Stimulated activated CD4-positive, alpha-beta T cell treated with anti-CD3 and anti-CD28 coated beads, TNF-alpha, amount 100 ng/mL, for 4 hours (primary cell): ENCODE measurements around the gene APRT.
"Not testable (repeated sequence)": the region's sequence is repeated elsewhere in the genome, so short reads cannot be mapped to it uniquely, and the experiment has no call there.

Experiments used
- DNase-seq, 3 experiments: peaks; one replicate each; pipeline ENCODE4 v3.0.0-alpha.2; 2020; ENCODE audit warnings: low read depth in 3 of 3

Gene APRT

DNA sequence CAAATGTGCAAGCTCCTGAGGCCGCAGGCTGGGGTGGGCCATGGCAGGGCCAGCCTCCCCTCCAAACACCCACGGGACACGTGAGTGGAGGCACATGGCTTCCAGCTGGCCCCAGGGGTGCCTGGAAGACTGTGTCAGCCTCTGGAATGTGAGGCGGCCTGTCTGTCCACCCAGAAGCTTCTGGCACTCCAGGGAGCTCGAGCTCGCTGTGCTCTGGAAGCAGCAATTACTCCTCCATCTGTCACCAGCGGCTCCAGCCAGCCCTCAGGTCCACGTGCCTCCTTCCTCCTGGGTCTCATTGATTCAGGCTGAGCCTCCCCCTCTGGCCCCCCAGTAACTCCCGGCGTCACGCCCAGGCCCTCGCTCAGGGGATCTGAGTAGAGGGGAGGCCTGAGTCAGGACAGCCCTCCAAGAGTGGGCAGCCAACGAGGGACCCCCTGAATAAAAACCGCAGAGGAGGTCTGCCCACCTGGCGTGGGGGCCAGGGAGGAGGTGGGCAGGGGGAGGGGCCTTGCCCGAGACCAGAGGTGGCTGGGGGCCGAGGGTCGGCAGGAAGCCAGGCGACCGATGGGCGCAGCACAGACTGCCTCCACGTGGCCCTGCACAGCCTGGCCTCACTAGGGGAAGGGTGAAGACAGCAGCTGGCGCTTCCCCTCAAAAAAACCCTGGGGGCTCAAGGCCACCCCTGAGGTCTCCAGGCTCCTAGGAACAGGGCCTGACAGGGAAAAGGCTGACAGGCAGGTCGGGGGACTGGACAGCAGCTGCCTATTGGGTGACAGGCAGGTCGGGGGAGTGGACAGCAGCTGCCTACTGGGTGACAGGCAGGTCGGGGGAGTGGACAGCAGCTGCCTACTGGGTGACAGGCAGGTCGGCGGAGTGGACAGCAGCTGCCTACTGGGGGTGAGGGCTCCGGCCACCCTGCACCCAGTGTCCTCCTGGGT, 38.6 kb downstream of the APRT start:
- no peak for DNase-seq

- DNase-seq = not testable (repeated sequence)
These were observed 39.9 kb downstream of the APRT start for GRCh38 chr16:88771781-88772180.

DNA sequence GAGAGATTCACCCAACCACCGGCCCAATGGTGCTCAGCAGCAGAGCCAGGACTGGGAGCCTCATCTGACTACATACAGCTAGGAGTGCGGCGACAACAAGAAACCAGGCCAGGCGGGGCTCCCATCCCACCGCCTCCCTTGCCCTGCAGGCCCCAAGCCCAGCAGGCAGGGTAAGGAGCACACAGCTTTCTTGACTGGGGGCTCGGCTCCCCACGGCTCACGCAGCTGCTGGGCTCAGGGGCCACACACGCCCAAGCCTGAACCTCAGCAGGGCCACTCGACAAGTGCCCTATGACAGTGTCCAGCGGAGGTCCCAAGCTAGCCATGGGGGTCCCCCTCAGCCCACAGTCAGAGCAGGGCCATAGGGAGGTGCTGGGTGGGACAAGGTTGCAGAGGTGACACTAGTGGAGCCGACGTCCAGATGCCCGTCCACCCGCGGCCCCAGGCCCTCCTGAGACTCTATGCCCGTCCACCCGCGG, 40.4 kb downstream of the APRT start:
- no peak for DNase-seq

DNA sequence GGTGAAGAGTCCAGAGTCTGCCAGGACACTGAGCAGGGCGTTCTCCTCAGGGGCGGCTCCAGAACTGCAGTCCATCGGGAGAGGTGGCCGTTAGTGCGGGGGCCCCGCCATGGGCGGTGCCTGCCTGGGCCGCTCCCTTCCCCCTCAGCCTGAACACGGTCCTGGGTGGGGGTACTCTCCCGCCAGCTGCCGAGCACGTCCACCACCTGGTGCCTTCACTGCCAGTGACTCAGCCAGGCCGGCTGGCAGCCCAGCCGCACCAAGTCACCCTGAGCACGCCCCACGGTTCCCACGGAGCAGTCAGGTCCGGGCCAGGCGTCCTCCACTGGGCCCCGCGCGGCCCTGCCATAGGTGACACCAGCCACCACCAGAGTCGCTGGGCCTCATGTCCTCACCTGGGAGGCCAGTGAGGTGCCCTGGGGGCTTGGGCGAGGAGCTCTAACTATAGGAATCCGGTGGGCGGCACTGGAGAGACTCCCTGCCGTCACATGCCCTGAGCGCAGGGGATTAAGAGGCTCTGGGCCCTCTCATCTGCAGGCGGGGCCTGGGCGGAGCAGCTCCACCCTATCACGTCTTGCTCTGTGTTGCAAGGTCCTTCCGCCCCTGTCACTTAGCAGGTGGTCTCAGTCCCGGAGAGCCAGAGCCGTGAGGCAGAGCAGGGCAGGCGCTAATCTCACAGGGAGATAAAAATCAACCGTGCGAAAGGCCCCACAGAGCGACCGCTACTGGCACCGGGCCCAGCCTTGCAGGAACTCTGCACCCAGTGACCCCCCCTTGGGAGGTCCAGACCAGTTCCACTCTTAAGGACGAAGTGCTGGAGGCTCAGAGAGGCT, 41.1 kb downstream of the APRT start:
- DNase-seq = no peak

DNA sequence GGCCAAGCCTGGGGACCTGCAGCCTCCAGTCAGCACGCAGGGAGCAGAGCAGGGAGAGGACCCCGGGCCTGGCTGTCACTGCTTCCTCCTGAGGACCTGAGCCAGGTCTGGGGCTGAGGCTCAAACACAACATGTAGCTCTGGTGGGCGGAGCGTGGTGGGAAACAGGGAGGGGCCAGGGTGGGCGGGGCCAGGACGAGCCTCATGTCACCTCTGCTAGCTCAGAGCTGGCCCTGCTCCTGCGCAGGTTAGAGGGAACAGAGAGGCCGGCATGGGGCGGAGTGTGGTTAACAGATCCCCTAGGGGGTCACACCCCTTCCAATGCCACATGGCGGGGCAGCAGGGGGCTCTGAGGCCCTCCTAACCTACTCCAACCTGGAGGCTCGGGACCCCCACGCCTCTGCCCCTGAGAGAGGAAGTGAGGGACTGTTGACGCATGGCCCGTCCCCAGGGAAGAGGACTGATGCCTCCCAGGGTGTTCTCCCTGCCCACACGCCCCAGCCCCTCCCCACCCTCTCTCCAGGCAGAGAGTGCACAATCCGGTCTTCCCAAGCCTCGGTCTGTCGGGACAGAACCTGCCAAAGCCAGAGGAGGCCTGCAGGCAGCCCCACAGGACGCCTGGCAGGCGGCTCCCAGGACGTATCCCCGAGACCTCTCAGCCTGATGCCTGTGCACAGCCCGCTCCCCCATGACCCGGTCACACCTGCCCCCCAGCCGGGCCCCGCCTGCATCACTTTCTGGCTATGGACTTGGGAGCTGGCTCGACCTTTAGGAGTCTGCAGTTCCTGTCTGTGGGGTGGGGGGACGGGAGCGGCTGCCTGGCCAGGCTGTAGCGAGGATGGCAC, 41.9 kb downstream of the APRT start:
- no peak for DNase-seq

- no peak for DNase-seq
These were observed 43.5 kb downstream of the APRT start for GRCh38 chr16:88768071-88768783.

- DNase-seq = no peak
These were observed 44.1 kb downstream of the APRT start for GRCh38 chr16:88767546-88768070.

- DNase-seq = no peak
These were observed 44.8 kb downstream of the APRT start for GRCh38 chr16:88766975-88767374.

GRCh38 chr16:88764913-88765349, 46.8 kb downstream of the APRT start:
- DNase-seq = no peak

DNA sequence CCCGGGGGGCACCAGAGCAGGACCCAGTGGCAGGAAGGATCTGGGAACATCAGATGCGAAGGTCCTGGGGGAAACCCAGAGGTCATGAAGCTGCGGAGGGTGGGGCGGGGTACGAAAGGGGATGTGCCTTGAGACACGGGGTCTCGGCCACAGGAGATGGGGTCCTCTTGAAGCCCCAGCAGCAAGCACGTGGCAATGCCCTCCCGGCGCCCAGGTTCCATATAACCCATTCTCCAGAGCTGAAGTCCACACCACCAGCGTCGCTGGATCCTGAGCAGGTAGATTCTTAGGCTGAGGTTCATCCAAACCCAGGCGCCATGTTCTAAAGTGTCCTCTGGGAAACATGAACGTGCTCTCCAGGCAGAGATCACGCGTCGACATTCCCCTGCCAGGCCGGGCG, 47.6 kb downstream of the APRT start:
- DNase-seq = no peak

DNA sequence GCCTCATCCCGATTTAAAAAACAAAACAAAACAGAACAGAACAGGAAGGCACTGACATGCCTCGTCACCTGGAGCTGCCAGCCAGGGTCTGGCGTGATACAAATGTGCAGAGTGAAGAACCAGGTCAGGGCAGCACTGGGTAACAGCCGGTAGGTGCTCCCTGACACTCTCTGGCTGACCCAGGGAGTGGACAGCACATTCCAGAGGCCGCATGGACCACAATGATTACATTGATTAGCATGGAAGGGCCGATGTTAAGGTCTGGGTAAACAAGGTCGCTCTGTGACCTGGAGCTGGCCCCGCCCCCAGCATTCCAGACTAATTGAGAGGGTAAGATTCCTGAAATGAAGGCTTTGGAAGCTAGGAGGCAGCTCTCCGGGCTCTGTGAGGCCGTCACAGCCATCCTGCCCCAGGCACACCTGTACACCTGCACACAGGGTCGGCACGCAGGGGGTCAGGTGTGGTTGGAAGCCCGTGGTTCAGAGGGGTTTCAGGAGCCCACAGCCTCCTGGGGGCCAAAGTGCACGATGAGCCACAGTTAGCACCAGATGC, 48.1 kb downstream of the APRT start:
- no peak for DNase-seq

- DNase-seq = no peak
These were observed 48.8 kb downstream of the APRT start for GRCh38 chr16:88762941-88763340.

DNA sequence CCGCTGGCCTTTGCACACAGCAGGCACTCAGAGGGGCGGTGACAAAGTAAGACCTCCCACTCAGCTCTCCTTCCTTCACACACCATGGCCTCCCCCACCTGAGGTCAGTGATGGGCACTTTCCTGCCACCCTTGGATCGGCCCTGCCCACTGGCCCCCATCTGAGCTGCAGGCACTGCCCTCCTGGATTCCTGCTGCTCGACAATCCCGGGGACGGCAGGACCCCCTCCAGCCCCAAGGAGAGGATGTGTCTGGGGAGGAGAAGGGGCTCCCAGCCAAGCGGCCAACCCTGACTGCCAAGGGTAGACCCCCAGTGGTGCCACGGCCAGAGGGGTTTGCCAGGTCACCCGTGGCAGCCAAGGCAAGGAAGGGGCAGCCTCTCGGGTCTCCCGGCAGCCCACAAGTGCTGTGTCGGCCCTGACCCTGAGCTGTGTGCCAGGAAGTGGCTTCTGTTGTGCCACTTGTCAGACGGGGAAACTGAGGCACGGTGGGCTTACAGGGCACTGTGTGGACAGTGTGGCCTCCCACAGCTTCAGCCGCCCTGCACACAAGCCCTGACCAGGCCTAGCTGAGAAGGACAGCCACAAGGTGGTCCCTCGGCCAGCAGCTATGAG, 49.4 kb downstream of the APRT start:
- DNase-seq = no peak

DNA sequence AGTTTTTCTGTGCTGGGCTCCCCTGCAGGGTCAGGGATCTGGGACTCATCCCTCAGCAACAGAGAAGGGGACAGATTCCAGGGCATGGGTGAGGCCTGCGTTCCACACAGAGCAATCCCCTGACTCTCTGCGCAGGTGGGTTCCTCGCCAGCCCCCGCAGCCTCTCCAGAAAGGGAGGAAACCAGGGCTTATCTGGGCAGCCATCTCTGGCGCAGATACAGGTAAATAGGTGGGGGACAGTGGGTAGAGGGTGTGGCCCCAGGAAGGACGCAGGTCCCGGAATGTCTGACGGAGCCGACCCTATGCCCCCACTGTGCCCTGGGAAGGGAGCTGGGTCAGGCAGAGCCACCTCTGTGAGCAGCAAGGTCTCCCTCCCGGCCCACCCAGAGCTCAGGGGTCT, 49.9 kb downstream of the APRT start:
- DNase-seq = no peak

- no peak for DNase-seq
These were observed 50.6 kb downstream of the APRT start for GRCh38 chr16:88761143-88761534.

DNA sequence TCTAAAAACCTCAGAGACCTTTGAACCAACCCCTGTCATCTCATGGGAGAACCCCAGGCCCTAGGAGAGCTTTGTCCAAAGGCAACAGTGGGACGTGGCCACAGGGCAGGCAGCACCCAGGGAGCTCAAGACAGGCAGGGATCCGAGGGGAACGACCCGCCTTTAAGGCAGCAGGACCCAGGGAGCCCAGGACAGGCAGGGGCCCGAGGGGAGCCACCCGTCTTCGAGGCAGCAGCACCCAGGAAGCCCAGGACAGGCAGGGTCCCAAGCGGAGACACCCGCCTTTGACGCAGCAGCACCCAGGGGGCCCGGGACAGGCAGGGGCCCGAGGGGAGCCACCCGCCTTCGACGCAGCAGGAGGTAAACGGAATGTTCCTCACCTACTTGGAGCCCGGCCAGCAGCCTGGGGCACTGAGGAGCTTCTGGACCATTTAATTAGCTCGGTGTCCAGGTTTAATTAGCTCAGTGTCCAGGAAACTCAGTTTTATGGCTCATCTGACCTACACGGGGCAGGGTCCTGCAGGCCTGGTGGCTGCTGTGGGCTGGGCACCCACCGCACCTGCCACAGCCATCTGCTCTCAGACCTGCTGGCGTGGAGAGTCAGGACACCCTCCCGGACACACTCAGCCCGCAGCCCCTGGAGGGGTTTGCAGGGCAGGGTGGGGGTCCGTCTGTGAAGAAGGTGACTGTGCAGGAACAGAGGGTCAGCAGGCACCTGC, 51.1 kb downstream of the APRT start:
- no peak for DNase-seq

GRCh38 chr16:88759976-88760350, 51.8 kb downstream of the APRT start:
- no peak for DNase-seq
